Stimulated activated CD8-positive, alpha-beta memory T cell treated with anti-CD3 and anti-CD28 coated beads, Interleukin-15, amount 100 ng/mL, for 1 hour (primary cell): ENCODE data around the gene MROH2A.

Experiments
- DNase-seq: peaks from one replicate; pipeline ENCODE4 v3.0.0-alpha.2; 2020; ENCODE audit warnings: low read depth

MROH2A gene

DNA sequence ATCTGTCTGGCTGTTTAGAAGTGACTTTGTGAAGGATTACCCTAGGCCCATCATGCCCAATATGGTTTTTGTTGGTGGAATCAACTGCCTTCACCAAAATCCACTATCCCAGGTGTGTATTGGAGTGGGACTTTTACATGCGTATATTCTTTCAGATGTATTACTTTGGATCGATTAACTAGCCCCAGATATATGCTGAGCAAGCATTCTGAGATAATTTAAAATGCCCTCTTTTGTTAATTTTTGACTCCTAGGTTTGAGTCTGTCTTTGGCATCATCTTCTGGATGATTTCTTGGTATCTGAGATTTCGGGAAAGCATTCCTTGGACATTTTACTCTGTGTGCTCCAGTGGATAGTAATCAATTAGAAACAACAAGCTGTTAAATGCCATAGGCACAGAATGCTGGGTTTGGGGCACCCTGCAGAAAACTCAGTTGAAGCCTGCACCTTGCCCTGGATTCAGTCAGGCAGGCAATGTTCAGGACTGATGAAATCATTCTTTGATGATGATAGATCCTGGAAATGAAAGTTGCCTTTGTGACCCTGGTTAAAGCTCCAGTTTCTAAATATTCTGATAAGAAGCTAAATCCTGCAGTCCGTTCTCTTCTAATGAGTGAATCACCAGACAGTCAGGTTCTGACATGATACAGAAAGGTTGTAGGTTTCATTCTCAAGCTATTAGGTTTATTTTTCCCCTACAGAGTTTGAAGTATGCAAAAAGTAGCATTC is 16.9 kb upstream of the MROH2A start:
- DNase-seq, result no peak

DNA sequence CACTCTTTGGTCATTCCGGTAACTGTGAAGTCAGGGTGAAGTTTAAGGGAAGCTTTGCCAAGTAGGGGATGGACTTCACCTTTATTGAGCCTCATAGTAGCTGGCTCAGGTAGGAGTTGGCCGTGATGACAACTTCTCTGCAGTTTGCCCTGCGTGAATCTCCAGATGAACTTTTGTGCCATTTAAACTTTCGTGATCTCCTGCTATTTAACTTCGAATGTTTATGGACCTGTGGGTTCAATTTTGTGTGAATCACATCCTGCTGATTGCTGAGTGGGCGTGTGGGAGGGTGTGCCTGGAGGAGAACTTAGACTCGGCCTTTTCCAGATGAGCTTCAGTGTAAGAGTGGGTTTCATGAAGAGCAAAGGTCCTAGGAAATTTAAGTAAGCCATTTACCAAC is 13.9 kb upstream of the MROH2A start:
- no peak for DNase-seq

DNA sequence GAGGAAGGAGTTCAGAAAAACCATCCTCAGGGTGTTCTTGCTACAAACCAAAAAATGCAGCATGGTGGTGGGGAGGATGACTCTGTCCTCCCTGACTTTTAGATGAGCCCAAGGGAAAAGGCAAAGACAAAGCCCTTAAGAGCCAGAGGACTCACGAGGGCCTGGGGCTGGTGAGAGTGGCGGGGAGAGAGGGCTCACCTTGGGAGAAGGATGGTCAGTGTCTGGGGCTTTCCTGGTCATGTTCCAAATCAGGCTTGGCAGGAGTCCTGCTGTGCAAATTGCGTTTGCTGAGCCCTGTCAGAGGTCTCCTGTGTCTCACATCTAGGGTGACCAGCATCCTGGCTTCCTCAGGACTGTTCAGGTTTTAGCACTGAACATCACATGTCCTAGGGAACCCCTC is 13.4 kb upstream of the MROH2A start:
- DNase-seq, result no peak

DNA sequence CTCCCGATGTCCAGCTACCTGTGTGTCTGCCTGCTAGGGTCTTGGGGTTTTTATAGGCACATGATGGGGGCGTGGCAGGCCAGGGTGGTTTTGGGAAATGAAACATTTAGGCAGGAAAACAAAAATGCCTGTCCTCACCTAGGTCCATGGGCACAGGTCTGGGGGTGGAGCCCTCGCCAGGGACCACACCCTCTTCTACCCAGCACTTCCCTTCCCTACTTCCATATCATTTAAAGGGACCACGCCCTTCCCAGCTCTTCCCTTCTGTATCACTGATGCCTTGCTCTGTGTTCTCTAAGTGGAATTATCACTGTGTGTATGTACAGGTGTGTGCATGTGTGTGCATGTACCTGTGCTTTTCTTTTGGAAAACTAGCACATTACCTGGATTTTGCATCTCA is 11.7 kb upstream of the MROH2A start:
- no peak for DNase-seq

DNA sequence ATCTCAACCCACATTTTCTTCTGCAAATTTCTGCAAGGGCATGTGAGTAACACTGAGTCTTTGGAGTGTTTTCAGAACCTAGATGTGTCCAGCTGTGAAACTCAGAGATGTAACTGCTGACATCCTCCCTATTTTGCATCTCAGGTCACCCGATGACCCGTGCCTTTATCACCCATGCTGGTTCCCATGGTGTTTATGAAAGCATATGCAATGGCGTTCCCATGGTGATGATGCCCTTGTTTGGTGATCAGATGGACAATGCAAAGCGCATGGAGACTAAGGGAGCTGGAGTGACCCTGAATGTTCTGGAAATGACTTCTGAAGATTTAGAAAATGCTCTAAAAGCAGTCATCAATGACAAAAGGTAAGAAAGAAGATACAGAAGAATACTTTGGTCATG is 10.1 kb upstream of the MROH2A start:
- DNase-seq, result no peak

DNA sequence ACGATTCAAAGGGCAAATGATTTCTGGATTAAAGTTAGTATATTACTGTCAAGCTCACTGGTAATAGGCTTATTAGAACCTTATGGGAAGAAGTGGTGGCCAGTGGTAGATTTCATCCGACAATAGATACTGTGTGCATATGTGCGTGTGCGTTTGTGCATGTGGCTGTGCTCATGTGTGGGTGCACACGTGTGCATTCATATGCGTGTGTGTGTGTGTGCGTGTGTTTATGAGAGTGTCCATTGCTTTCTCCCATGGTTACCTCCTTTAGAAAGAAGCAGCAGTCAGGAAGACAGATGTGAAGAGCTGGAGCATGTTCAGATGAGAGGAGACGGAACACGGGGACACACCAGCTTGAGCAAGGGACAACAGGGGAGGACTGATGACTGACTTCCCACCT is 8.9 kb upstream of the MROH2A start:
- no peak for DNase-seq

DNA sequence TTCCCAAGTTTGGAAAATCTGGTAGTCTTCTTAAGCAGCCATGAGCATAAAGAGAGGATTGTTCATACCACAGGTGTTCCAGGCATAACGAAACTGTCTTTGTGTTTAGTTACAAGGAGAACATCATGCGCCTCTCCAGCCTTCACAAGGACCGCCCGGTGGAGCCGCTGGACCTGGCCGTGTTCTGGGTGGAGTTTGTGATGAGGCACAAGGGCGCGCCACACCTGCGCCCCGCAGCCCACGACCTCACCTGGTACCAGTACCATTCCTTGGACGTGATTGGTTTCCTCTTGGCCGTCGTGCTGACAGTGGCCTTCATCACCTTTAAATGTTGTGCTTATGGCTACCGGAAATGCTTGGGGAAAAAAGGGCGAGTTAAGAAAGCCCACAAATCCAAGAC is 6.0 kb upstream of the MROH2A start:
- no peak for DNase-seq

DNA sequence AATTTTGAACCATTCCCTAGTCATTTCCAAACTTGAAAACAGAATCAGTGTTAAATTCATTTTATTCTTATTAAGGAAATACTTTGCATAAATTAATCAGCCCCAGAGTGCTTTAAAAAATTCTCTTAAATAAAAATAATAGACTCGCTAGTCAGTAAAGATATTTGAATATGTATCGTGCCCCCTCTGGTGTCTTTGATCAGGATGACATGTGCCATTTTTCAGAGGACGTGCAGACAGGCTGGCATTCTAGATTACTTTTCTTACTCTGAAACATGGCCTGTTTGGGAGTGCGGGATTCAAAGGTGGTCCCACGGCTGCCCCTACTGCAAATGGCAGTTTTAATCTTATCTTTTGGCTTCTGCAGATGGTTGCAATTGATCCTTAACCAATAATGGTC is 5.5 kb upstream of the MROH2A start:
- no peak for DNase-seq

DNA sequence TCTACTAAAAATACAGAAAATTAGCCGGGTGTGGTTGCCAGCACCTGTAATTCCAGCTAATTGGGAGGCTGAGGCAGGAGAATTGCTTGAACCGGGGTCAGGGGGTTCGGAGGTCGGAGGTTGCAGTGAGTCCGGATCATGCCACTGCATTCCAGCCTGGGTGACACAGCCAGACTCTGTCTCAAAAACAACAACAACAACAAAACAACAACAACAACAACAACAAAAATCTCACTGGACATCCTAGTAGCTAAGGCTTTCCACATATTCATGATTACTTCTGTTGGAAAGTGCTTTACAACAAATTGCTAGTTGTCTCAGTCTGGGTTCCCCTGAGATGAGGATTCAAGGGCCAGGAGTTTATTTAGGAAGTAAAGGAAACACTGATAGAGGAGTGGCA is 4.3 kb upstream of the MROH2A start:
- DNase-seq, result no peak

DNA sequence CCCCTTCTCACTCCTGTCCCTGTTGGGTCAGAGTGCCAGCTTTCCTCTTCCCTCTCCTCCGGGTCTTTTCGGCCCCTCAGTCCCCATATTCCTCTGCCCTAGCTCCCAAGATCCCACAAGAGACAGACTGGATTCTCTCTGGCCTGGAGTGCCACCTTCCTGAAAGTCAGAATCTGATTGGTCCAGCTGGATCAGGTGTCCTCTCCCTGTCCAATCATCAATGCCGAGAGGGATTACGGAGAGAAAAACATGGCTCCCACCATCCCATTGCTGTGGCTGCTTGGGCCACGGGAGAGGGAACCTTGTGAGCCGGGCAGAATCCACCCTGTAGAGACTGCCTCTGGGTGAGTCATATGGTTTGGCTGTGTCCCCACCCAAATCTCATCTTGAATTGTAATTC is 2.7 kb upstream of the MROH2A start:
- no peak for DNase-seq

DNA sequence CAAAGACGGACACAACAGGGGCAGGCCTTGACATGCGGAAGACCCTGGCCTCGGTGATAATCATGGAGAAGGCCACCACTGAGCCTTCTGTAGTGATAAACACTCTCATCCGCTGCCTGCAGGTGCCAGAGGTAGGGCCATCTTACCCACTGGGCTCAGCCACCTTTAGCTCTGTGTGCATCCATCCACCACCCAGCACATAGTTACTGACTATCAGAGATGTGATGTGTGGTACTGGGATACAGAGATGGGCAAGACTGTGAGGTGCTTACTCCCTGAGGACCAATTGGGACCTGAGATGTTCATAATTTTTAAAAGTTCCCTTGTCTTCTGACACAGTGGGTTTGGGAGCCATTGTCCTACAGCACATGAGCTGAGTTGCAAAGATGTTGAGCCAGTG is 1.6 kb downstream of the MROH2A start:
- no peak for DNase-seq

DNA sequence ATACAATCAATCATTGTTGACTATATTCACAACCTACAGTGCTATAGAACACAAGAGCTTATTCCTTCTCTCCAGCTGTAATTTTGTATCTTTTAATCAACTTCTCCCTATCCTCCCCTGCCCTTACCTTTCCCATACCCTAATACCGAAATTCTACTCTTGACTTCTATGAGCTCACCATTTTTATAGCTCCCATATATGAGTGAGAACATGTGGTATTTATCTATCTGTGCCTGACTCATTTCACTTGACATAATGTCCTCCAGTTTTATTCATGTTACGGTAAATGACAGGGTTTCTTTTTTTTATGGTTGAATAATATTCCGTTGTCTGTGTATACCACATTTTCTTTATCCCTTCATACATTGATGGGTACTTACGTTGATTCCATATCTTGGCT is 2.6 kb downstream of the MROH2A start:
- no peak for DNase-seq

DNA sequence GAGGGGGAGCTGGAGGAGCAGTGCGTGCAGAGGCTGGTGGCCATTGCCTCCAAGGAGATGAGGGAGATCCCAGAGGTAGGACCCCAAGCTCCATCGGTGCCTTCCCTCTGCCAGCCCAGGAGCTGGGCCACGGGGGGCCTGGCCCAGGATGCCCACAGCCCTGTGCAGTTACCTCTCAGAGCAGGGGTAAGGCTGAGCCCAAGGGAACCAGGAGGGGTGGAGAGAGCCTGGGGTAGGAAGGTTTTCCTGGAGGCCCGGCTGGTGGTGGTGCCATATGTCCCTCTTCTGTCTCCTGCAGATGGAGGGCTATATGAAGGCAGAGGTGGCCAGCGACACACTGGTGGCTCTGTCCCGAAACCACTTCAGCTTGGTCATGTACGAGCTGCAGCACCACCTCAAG is 11.4 kb downstream of the MROH2A start:
- DNase-seq, result no peak

DNA sequence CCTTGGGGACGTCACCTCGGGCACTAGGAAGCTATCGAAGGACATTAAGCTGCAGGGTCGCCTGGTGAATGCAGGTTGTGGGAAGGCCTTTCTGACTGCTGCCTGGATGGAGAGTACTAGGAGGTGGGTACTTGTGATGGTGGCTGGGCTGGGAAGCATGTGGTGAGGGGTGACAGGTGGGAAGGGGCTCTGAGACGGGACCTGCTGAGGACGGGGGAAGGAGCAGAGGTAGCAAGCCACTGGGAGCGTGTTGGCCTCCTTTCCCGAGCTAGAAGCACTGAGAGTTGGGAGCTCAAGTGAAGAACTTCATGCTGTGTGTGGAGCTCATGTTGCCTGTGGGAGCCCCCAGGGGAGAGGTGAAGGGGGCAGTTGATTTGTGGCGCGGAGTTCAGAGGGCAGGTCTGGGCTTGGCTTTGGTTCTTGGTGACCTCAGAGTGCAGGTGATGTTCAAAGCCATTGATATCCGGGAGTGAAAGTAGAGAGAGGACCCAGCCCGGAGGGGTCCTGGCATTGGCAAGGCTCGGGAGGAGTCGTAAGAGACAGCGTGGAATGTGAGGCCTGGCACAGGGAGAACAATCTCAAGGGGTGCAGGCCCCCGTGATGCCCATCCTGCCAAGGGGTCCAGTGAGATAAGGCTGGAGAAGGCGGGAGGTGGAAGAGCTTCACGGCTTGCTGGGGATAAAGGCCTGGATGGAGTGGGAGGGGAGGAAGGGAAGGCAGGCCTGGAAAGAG is 13.2 kb downstream of the MROH2A start:
- DNase-seq, result no peak

DNA sequence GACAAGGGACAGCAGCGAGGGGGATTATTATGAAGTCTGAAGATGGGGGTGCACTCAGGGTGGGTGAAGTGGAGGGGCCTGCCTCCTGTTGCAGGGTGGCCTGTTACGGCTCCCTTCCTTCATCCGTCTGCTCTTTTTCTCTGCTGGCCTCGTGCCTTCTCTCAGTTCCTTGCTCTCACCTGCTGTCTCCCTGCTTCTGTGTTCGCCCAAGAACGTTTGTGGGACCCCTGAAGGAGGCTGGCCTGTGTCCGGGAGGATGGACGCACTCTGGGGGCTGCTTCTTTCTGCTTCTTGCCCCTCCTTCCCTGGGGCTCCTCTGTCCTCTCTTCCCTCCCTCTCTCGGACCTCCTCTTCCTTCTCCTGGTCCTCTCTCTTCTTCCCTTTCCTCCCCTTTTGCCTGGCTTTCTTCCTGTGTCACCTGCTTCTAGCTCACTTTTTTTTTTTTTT is 13.8 kb downstream of the MROH2A start:
- no peak for DNase-seq

DNA sequence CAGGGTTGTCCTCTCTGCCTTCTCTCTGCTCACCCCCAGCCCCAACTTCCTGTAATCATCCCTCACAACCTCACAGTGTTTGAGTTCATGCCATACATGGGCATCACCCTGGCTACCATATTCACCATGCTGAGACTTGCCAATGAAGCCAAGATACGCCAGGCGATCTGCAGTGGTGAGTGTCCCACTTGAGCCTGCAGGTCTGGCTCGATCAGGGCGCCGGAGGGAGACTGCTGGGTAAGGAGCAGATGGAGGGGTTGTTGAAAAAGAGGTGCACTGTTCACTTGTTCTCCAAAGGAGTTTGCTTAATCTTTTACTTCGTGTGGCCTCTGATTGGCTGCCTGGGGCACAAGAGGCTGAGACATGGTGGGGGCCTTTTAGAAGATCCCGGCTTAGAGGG is 14.6 kb downstream of the MROH2A start:
- DNase-seq, result no peak

DNA sequence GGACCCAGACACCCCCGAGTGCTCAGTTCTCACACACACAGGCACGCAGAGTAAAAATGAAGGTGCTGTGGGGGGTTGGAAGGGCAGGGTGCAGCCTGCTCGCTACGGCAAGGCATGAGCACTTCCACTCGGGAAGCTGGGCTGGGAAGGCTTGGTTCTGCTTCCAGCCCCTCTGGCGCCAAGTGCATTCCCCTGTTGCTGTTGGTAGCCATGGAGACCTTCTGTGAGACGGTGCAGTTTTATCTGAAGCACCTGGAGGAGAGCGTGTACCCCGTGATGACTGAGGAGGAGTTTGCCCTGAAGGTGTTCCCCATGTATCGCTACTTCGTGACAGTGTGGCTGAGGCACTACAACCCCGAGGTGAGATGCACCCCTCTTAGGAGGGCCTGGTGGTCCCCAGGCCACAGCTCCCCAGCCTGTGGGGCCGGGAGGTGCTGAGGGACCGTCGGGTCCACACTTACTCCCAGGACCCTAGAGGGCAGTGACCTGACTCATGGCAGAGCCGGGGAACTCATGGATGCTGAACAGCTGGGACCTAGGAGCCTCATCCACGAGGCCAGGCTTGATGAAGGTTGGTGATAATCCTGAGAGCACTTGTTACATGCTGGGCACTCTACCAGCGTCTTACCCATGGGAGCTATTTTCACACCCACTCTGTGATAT is 15.5 kb downstream of the MROH2A start:
- no peak for DNase-seq

DNA sequence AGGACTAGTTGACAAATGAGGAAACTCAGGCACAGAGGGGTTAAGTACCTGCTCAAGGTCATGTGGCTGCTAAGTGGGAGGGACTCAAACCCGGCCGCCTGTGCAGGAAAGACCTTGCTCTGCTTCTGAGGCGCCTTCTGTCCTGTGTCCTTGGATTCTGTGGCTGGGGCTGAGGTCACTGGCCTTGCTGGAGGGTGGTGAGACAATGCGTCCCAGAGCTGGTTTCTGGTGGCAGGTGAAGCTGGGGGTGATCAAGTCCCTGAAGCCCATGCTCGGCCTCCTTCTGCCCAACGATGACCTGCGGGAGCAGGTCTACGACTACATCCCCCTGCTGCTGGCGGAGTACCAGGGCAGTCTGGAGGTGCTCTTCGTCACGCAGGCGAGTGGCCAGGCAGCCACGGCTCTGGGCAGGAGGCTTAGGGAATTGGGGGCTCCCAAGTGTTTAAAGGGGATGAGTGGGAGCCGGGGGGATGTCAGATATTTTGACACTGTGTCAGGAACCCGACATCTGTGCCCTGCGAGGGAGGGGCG is 16.1 kb downstream of the MROH2A start:
- no peak for DNase-seq

DNA sequence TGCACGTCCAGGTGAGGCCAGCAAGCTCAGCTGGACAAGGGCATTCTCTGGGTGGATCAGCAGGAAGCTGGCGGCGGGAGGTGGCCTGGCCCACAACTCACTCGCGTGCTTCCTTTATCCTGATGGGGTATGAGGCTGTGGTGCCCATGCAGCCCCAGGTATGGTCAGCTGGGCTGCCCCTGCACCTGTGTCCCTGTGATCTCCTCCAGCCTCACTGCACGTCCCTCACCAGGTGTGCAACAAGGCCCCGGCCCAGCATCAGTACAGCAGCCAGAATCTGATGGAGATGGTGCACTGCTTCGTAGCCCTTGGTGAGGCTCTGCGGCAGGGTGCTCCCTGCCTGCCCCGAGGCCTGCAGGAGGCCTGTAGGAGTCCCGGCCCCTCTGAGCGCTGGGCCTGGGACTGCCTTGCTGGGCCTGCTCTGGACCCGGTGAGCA is 17.6 kb downstream of the MROH2A start:
- no peak for DNase-seq

DNA sequence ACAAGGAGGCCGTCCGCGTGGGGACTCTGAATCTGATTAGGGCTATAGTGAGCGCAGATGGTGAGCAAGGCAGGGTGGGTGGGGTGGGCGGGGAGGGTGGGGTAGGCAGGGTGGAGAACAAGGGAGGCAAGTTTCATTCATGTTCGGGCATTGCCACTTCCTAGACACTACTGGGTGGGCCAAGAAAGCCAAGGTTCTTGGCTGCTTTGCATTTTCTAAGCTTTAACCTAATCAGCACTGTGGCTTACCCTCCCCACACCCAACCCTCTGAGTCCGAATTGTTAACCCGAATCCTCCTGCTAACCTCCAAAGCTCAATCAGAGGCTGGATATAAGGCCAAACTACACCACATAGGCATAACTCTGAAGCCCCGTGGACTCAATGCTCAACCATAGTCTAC is 18.1 kb downstream of the MROH2A start:
- no peak for DNase-seq

DNA sequence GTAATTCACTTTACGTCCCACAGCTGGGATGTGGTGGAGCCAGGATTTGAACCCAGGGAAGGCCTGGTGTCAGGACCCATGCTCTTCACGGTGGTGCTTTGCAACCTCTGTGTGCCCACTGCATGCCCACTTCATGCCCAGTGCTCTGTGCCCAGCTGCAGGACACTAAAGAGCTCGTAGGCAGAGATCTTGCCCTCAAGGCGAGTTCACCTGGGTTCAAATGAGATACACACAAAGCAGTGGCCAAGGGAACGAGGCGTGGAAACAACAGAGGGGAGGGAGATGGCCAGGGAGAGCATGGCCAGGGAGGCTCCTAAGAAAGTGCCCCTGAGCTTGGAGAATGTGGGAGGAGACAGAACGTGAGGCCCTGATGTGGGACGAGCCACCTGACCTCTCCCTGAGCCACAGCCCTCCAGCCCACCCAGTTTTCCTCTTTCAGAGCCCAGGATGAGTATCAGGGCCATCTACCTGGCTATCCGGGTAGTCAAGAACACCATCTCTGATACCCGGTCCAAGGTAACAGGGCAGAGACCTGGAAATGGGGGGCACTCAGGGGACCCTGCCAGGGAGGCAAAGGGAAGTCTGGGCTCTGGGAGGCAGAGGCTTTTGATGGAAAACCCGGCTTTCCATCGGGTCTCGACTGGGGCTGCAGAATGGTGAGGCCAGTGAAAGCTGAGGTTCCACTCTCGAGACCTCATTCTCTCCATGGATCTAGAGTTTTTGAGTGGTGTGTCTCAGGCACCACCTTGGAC is 20.4 kb downstream of the MROH2A start:
- no peak for DNase-seq

DNA sequence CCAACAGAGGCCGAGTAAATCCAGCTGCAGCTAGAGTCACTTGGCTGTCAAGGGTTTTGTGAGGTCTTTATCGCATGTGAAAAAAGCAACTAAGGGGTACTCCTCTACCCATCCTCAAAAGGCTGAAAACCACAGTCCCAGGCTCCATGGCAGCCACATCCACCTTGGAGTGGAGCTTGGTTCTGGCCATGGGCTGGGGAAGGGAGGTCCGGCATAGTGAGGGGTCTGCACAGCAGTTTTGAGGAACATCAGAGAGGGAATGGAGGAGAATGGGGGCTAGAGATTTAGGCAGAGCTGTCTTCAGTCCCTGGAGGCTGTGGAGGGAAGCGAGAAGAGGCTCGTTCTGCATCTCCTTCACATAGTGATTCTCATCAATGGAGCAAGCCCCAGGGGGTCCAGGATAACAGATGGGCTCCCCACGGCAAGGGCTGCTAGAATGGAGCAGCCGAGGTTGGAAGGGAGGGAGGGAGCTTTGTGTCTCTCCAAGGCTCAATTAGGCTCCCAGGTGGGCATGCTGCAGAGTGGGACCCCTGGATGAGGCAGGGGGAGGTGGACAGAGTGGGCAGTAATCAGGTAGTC is 21.0 kb downstream of the MROH2A start:
- no peak for DNase-seq
